HG03097 (cell line): Measurements from ENCODE around the gene RHOBTB1.
"Not testable (repeated sequence)": the region's sequence is repeated elsewhere in the genome, so short reads cannot be mapped to it uniquely, and the experiment has no call there.

Source experiments
- ATAC-seq: cut with Tn5 transposase; IDR thresholded peaks from one replicate; pipeline ENCODE4 v1.9.1; 2021; ENCODE audit not compliant: unreplicated experiment, low FRiP score

Gene RHOBTB1

GRCh38 chr10:60944058-60944909 lies at the start of gene RHOBTB1:
Gene RHOBTB1, minus strand, starts transcription at chr10:60944185. Its CDS starts 32,643 bp downstream, at chr10:60911542.
- no peak for ATAC-seq

GRCh38 chr10:60992636-60993035 lies 48.7 kb upstream of the RHOBTB1 start:
- ATAC-seq, result no peak

GRCh38 chr10:60990663-60991062 lies 46.7 kb upstream of the RHOBTB1 start:
- no peak for ATAC-seq

- ATAC-seq, result peak; percentile 94
These were observed 45.5 kb upstream of the RHOBTB1 start for GRCh38 chr10:60989400-60989876.

- ATAC-seq, result no peak
These were observed 42.8 kb upstream of the RHOBTB1 start for GRCh38 chr10:60986791-60987190.

GRCh38 chr10:60985951-60986350 lies 42.0 kb upstream of the RHOBTB1 start:
- ATAC-seq, result no peak

- ATAC-seq, result no peak
These were observed 37.0 kb upstream of the RHOBTB1 start for GRCh38 chr10:60980997-60981396.

- ATAC-seq, result no peak
These were observed 35.7 kb upstream of the RHOBTB1 start for GRCh38 chr10:60979667-60980104.

GRCh38 chr10:60978287-60979115 lies 34.5 kb upstream of the RHOBTB1 start:
- ATAC-seq, result no peak

GRCh38 chr10:60977161-60978122 lies 33.5 kb upstream of the RHOBTB1 start:
- ATAC-seq, result no peak

GRCh38 chr10:60976687-60977086 lies 32.7 kb upstream of the RHOBTB1 start:
- no peak for ATAC-seq

- ATAC-seq, result no peak
These were observed 31.7 kb upstream of the RHOBTB1 start for GRCh38 chr10:60975716-60976115.

- no peak for ATAC-seq
These were observed 30.6 kb upstream of the RHOBTB1 start for GRCh38 chr10:60974463-60975149.

GRCh38 chr10:60973086-60973485 lies 29.1 kb upstream of the RHOBTB1 start:
- no peak for ATAC-seq

GRCh38 chr10:60972181-60972580 lies 28.2 kb upstream of the RHOBTB1 start:
- ATAC-seq, result not testable (repeated sequence)

- no peak for ATAC-seq
These were observed 26.5 kb upstream of the RHOBTB1 start for GRCh38 chr10:60970526-60970925.

GRCh38 chr10:60968504-60968903 lies 24.5 kb upstream of the RHOBTB1 start:
- ATAC-seq, result no peak

- no peak for ATAC-seq
These were observed 24.0 kb upstream of the RHOBTB1 start for GRCh38 chr10:60967854-60968484.

- no peak for ATAC-seq
These were observed 23.3 kb upstream of the RHOBTB1 start for GRCh38 chr10:60967260-60967659.
